Caki2 (cell line): ENCODE data around the gene SEMA4A. TPM values are rescaled to one million over a fixed set of nuclear protein-coding genes. Genes with fewer than 3 reads are reported as not detected.
"Not testable (repeated sequence)": the region's sequence is repeated elsewhere in the genome, so short reads cannot be mapped to it uniquely, and the experiment has no call there.

Source experiments
- DNase-seq: peaks from one replicate; pipeline ENCODE4 v3.0.0-alpha.2; 2015; ENCODE audit warnings: low read depth
- in situ Hi-C: cut with HindIII; loops from 2 replicates; pipeline ENCODE4 v1.10.0; 2016; ENCODE audit warnings: low sequenced_read_pairs, low pct_unique_long_range_greater_than_20kb, mixed read lengths
- total RNA-seq: library from RNA; depleted of rRNA; stranded (reverse); fragments of >200 nt; shearing (Covaris generic); gene quantifications from 2 replicates; pipeline ENCODE4 v1.2.3, GENCODE V29; 2014; ENCODE audit warnings: low replicate concordance; rRNA removed

SEMA4A gene
- total RNA-seq = 1.9 and 2.0 TPM in 2 replicates

GRCh38 chr1:156153362-156153761 lies at the start of gene SEMA4A:
Gene SEMA4A (plus strand): TSS chr1:156153585. CDS start chr1:156154579, 994 bp downstream.
- in situ Hi-C loops = no loop called here
- no peak for DNase-seq

GRCh38 chr1:156104065-156104810 lies 49.1 kb upstream of the SEMA4A start:
- in situ Hi-C loops = no loop called here
- DNase-seq = peak; percentile 88

GRCh38 chr1:156104861-156105832 lies 48.2 kb upstream of the SEMA4A start:
- no peak for DNase-seq
- in situ Hi-C loops = no loop called here

GRCh38 chr1:156106624-156107488 lies 46.5 kb upstream of the SEMA4A start:
- in situ Hi-C loops = no loop called here
- DNase-seq = peak; percentile 49

GRCh38 chr1:156108057-156108456 lies 45.3 kb upstream of the SEMA4A start:
- in situ Hi-C loops = no loop called here
- DNase-seq = no peak

GRCh38 chr1:156108664-156109241 lies 44.6 kb upstream of the SEMA4A start:
- in situ Hi-C loops = no loop called here
- no peak for DNase-seq

GRCh38 chr1:156110252-156110651 lies 43.1 kb upstream of the SEMA4A start:
- DNase-seq = no peak
- in situ Hi-C loops = no loop called here

GRCh38 chr1:156111355-156111962 lies 41.9 kb upstream of the SEMA4A start:
- DNase-seq = no peak
- in situ Hi-C loops = no loop called here

GRCh38 chr1:156112276-156113137 lies 40.9 kb upstream of the SEMA4A start:
- DNase-seq = no peak
- in situ Hi-C loops = no loop called here

- DNase-seq = no peak
- in situ Hi-C loops = no loop called here
These were observed 40.0 kb upstream of the SEMA4A start for GRCh38 chr1:156113282-156113950.

GRCh38 chr1:156114101-156114918 lies 39.1 kb upstream of the SEMA4A start, which contains the start of gene LMNA:
Gene LMNA (plus strand): TSS chr1:156114711. CDS start chr1:156114919, 208 bp downstream.
- in situ Hi-C loops = no loop called here
- peak; percentile 96 for DNase-seq

- in situ Hi-C loops = no loop called here
These were observed 38.4 kb upstream of the SEMA4A start for GRCh38 chr1:156114919-156115513.

GRCh38 chr1:156115514-156116374 lies 37.6 kb upstream of the SEMA4A start:
- peak; percentile 79 for DNase-seq
- in situ Hi-C loops = no loop called here

More at GRCh38 chr1:156114919-156115513, 38.4 kb upstream of the SEMA4A start:
- peak; percentile 49 for DNase-seq

- DNase-seq, in situ Hi-C loops: not testable (repeated sequence)
These were observed 36.7 kb upstream of the SEMA4A start for GRCh38 chr1:156116731-156117130.
